DOHH2 (cell line): ENCODE data around the gene AJAP1.

Experiments used
- H3F3A ChIP-seq: fragments of 200-600 bp; sonication (generic), shearing (Covaris generic); 2 replicates; pipeline ENCODE4 v1.6.0; 2016; ENCODE audit warnings: antibody characterized with exemption, mild to moderate bottlenecking; ENCODE audit not compliant: control insufficient read depth, insufficient read depth
- H3K27ac ChIP-seq: fragments of 200-600 bp; sonication (generic); 2 replicates; pipeline ENCODE4 v1.5.1; 2014; ENCODE audit warnings: low read depth, mild to moderate bottlenecking, low read length, moderate library complexity
- H3K27me3 ChIP-seq: fragments of 200-600 bp; sonication (generic); 2 replicates; pipeline ENCODE4 v1.6.1; 2014; ENCODE audit warnings: mild to moderate bottlenecking, low read length, mixed read lengths; ENCODE audit not compliant: control insufficient read depth
- H3K36me3 ChIP-seq: fragments of 200-600 bp; sonication (generic); 2 replicates; pipeline ENCODE4 v1.6.1; 2014; ENCODE audit warnings: mild to moderate bottlenecking, low read length, moderate library complexity, mixed read lengths; ENCODE audit not compliant: control insufficient read depth
- H3K4me1 ChIP-seq: fragments of 200-600 bp; sonication (generic); 2 replicates; pipeline ENCODE4 v1.6.1; 2014; ENCODE audit warnings: mild to moderate bottlenecking, low read length, mixed read lengths; ENCODE audit not compliant: control insufficient read depth
- H3K4me2 ChIP-seq: fragments of 200-600 bp; sonication (generic); 2 replicates; pipeline ENCODE4 v1.6.0; 2014; ENCODE audit warnings: mild to moderate bottlenecking, low read length, moderate library complexity
- H3K4me3 ChIP-seq: fragments of 200-600 bp; sonication (generic); 2 replicates; pipeline ENCODE4 v1.5.1; 2014; ENCODE audit warnings: mild to moderate bottlenecking, low read length, mixed read lengths
- H3K79me2 ChIP-seq: fragments of 200-600 bp; sonication (generic); 2 replicates; pipeline ENCODE4 v1.6.1; 2014; ENCODE audit warnings: mild to moderate bottlenecking, low read length, mixed read lengths; ENCODE audit not compliant: control insufficient read depth
- H3K9me2 ChIP-seq: fragments of 200-600 bp; sonication (generic); replicated peaks from 2 replicates; pipeline ENCODE4 v1.6.1; 2014; ENCODE audit warnings: mild to moderate bottlenecking, low read length, mixed read lengths; ENCODE audit not compliant: control insufficient read depth
- H3K9me3 ChIP-seq: fragments of 200-600 bp; sonication (generic); 2 replicates; pipeline ENCODE4 v1.6.1; 2014; ENCODE audit warnings: antibody characterized with exemption, low read length, mixed read lengths; ENCODE audit not compliant: control insufficient read depth, insufficient read depth
- H4K20me1 ChIP-seq: fragments of 200-600 bp; sonication (generic); 2 replicates; pipeline ENCODE4 v1.6.0; 2014; ENCODE audit warnings: low read depth, mild to moderate bottlenecking, antibody characterized with exemption, low read length, moderate library complexity; ENCODE audit not compliant: control insufficient read depth, insufficient read depth
- CTCF ChIP-seq: fragments of 200-600 bp; sonication (generic); IDR thresholded peaks from one replicate; pipeline ENCODE4 v1.5.1; 2014; ENCODE audit warnings: antibody characterized with exemption, mild to moderate bottlenecking, low read depth, low read length; ENCODE audit not compliant: poor library complexity, severe bottlenecking
- EZH2phosphoT487 ChIP-seq: fragments of 200-600 bp; sonication (generic); IDR thresholded peaks from 2 replicates; pipeline ENCODE4 v1.6.1; 2017; ENCODE audit warnings: borderline replicate concordance, mild to moderate bottlenecking, antibody characterized with exemption, low read length, moderate library complexity, mixed read lengths

AJAP1 gene

GRCh38 chr1:4698911-4699310 lies 44.5 kb downstream of the AJAP1 start:
- no peaks in the 10 kb centered on the region for H3F3A ChIP-seq
- no peaks in the 10 kb centered on the region for H3K36me3 ChIP-seq
- no peaks in the 10 kb centered on the region for H3K9me2 ChIP-seq
- H3K79me2 ChIP-seq = no peaks in the 10 kb centered on the region
- H3K9me3 ChIP-seq = no peaks in the 10 kb centered on the region
- H3K4me1 ChIP-seq = no peaks in the 10 kb centered on the region
- H3K4me2 ChIP-seq = no peak overlapping the region
- H3K4me3 ChIP-seq = no peak overlapping the region
- H3K27ac ChIP-seq = no peak overlapping the region
- no peak for TF ChIP-seq CTCF
- no peak for TF ChIP-seq EZH2phosphoT487
- H3K27me3 ChIP-seq = no peaks in the 10 kb centered on the region
- H4K20me1 ChIP-seq = no peaks in the 10 kb centered on the region

- H3K9me3 ChIP-seq = no peaks in the 10 kb centered on the region
- no peaks in the 10 kb centered on the region for H3K36me3 ChIP-seq
- no peak overlapping the region for H3K4me3 ChIP-seq
- H3K27ac ChIP-seq = no peak overlapping the region
- no peaks in the 10 kb centered on the region for H3K4me1 ChIP-seq
- no peaks in the 10 kb centered on the region for H3K79me2 ChIP-seq
- H3K9me2 ChIP-seq = no peaks in the 10 kb centered on the region
- no peaks in the 10 kb centered on the region for H3K27me3 ChIP-seq
- no peak for TF ChIP-seq EZH2phosphoT487
- no peak for TF ChIP-seq CTCF
- no peak overlapping the region for H3K4me2 ChIP-seq
- H3F3A ChIP-seq = no peaks in the 10 kb centered on the region
- H4K20me1 ChIP-seq = no peaks in the 10 kb centered on the region
Observed at GRCh38 chr1:4699376-4700301, 45.2 kb downstream of the AJAP1 start.

- Histone ChIP-seq H3K4me3 (no peak overlapping the region), H3K79me2 (no peaks in the 10 kb centered on the region), H3K4me2 (no peak overlapping the region), H3K4me1 (no peaks in the 10 kb centered on the region), H3F3A (no peaks in the 10 kb centered on the region), H3K9me3 (no peaks in the 10 kb centered on the region), H3K36me3 (no peaks in the 10 kb centered on the region), H3K9me2 (no peaks in the 10 kb centered on the region), H3K27ac (no peak overlapping the region), H4K20me1 (no peaks in the 10 kb centered on the region), H3K27me3 (no peaks in the 10 kb centered on the region)
- TF ChIP-seq CTCF (no peak), EZH2phosphoT487 (no peak)
Observed at GRCh38 chr1:4700801-4701200, 46.4 kb downstream of the AJAP1 start.
